ENCODE measurements around the gene PALLD.
A peak's percentile ranks its signal among the peaks of the same experiment; 100 is the strongest.

The PALLD gene

DNA sequence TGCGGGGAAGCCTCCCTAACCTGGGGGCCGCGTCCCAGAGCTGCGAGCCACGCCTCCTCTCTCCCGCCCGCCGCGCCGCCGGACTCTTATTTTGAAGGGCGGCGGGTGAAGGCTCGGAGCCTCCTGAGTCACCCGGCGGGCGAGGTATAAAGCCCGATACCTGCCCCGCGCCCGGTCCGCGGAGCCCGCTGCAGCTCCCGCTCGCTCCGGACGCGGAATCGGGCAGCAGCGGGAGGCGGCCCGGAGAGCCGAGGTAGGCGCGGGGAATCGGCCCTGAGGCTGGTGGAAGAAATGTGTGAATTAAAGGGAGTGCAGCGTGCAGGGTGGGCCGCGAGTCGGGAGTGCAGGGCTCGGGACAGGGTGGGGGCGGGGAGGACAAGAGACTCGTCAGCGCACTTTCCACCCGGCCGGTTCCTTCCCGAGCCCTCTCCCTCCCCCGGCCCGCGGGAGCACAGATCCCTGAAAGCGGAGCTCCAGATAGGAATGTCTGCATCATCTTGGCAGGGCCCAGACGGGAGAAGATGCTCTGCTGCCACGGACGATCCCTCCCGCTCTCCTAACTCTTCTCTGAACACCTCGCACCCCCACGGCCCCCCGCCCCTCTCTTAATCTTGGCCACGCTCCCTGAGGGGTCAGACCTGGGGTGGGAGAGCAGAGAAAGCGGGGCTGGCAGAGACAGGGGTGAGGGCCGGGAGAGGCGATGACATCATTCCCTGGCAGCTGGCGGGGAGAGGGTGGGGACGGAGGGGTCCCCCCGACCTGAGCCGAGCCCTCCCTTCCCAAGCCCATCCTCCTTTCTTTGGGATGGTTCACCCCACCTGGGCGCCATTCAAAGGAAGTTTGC lies 335.3 kb downstream of the PALLD start (continued):
- TF ChIP-seq ZFP69B (tag by site-specific recombination; IDR thresholded peaks at IDR 0.05) (no peak), ZFP41 (tag by site-specific recombination; IDR thresholded peaks at IDR 0.05; ENCODE audit: borderline replicate concordance) (no peak), ZNF175 (tag by site-specific recombination; IDR thresholded peaks at IDR 0.05) (no peak), ZNF311 (tag by site-specific recombination; IDR thresholded peaks at IDR 0.05; ENCODE audit: borderline replicate concordance) (no peak), ZSCAN16 (tag by site-specific recombination; IDR thresholded peaks at IDR 0.05) (no peak), ZNF169 (tag by site-specific recombination; IDR thresholded peaks at IDR 0.05) (no peak), ZNF596 (tag by site-specific recombination; IDR thresholded peaks at IDR 0.05) (no peak), ZNF837 (tag by site-specific recombination; IDR thresholded peaks at IDR 0.05) (no peak), TCF7L2 (IDR thresholded peaks at IDR 0.05; ENCODE audit: borderline replicate concordance, low read depth, low read length) (no peak), GLIS2 (tag by site-specific recombination; IDR thresholded peaks at IDR 0.05) (peak; percentile 62), ZNF544 (tag by site-specific recombination; IDR thresholded peaks at IDR 0.05) (no peak), KLF1 (tag by site-specific recombination; IDR thresholded peaks at IDR 0.05) (peak; percentile 49), ZNF521 (tag by site-specific recombination; IDR thresholded peaks at IDR 0.05) (no peak), ZNF768 (tag by site-specific recombination; IDR thresholded peaks at IDR 0.05) (no peak), TRIM28 (IDR thresholded peaks at IDR 0.05; ENCODE audit: borderline replicate concordance, low read length) (no peak), ZNF214 (tag by site-specific recombination; IDR thresholded peaks at IDR 0.05; ENCODE audit: borderline replicate concordance) (no peak), ZNF114 (tag by site-specific recombination; IDR thresholded peaks at IDR 0.05) (no peak), ZNF843 (tag by site-specific recombination; IDR thresholded peaks at IDR 0.05) (0 out of 2 replicates have a peak, but pooled peaks have one; percentile 8), PRDM1 (tag by site-specific recombination; IDR thresholded peaks at IDR 0.05) (no peak), FEZF1 (tag by site-specific recombination; IDR thresholded peaks at IDR 0.05) (no peak), ZNF560 (tag by site-specific recombination; IDR thresholded peaks at IDR 0.05; ENCODE audit: borderline replicate concordance) (no peak), ZNF610 (tag by site-specific recombination; IDR thresholded peaks at IDR 0.05; ENCODE audit: borderline replicate concordance) (no peak), ZBTB17 (tag by site-specific recombination; IDR thresholded peaks at IDR 0.05) (peak; percentile 78)
- TF ChIP-seq, protein P1, sequence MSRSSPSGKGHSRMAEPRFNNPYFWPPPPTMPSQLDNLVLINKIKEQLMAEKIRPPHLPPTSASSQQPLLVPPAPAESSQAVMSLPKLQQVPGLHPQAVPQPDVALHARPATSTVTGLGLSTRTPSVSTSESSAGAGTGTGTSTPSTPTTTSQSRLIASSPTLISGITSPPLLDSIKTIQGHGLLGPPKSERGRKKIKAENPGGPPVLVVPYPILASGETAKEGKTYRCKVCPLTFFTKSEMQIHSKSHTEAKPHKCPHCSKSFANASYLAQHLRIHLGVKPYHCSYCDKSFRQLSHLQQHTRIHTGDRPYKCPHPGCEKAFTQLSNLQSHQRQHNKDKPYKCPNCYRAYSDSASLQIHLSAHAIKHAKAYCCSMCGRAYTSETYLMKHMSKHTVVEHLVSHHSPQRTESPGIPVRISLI (tag by site-specific recombination; IDR thresholded peaks at IDR 0.05): no peak
- TF ChIP-seq, protein P2, sequence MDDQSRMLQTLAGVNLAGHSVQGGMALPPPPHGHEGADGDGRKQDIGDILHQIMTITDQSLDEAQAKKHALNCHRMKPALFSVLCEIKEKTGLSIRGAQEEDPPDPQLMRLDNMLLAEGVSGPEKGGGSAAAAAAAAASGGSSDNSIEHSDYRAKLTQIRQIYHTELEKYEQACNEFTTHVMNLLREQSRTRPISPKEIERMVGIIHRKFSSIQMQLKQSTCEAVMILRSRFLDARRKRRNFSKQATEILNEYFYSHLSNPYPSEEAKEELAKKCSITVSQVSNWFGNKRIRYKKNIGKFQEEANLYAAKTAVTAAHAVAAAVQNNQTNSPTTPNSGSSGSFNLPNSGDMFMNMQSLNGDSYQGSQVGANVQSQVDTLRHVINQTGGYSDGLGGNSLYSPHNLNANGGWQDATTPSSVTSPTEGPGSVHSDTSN (CRISPR knock-in tag; IDR thresholded peaks at IDR 0.05): no peak
- TF ChIP-seq, protein P3, sequence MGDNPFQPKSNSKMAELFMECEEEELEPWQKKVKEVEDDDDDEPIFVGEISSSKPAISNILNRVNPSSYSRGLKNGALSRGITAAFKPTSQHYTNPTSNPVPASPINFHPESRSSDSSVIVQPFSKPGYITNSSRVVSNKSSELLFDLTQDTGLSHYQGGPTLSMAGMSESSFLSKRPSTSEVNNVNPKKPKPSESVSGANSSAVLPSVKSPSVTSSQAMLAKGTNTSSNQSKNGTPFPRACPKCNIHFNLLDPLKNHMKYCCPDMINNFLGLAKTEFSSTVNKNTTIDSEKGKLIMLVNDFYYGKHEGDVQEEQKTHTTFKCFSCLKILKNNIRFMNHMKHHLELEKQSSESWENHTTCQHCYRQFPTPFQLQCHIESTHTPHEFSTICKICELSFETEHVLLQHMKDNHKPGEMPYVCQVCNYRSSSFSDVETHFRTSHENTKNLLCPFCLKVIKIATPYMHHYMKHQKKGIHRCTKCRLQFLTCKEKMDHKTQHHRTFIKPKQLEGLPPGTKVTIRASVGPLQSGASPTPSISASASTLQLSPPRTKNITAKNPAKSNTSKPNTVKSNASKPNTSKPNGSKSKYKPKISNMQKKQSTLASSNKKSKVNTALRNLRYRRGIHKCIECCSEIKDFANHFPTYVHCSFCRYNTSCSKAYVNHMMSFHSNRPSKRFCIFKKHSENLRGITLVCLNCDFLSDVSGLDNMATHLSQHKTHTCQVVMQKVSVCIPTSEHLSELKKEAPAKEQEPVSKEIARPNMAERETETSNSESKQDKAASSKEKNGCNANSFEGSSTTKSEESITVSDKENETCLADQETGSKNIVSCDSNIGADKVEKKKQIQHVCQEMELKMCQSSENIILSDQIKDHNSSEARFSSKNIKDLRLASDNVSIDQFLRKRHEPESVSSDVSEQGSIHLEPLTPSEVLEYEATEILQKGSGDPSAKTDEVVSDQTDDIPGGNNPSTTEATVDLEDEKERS (tag by site-specific recombination; IDR thresholded peaks at IDR 0.05): no peak
- TF ChIP-seq, protein P4, sequence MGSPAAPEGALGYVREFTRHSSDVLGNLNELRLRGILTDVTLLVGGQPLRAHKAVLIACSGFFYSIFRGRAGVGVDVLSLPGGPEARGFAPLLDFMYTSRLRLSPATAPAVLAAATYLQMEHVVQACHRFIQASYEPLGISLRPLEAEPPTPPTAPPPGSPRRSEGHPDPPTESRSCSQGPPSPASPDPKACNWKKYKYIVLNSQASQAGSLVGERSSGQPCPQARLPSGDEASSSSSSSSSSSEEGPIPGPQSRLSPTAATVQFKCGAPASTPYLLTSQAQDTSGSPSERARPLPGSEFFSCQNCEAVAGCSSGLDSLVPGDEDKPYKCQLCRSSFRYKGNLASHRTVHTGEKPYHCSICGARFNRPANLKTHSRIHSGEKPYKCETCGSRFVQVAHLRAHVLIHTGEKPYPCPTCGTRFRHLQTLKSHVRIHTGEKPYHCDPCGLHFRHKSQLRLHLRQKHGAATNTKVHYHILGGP (tag by site-specific recombination; IDR thresholded peaks at IDR 0.05): no peak
- TF ChIP-seq, protein P5, sequence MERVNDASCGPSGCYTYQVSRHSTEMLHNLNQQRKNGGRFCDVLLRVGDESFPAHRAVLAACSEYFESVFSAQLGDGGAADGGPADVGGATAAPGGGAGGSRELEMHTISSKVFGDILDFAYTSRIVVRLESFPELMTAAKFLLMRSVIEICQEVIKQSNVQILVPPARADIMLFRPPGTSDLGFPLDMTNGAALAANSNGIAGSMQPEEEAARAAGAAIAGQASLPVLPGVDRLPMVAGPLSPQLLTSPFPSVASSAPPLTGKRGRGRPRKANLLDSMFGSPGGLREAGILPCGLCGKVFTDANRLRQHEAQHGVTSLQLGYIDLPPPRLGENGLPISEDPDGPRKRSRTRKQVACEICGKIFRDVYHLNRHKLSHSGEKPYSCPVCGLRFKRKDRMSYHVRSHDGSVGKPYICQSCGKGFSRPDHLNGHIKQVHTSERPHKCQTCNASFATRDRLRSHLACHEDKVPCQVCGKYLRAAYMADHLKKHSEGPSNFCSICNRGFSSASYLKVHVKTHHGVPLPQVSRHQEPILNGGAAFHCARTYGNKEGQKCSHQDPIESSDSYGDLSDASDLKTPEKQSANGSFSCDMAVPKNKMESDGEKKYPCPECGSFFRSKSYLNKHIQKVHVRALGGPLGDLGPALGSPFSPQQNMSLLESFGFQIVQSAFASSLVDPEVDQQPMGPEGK (tag by site-specific recombination; IDR thresholded peaks at IDR 0.05): peak; percentile 87
- TF ChIP-seq, protein P6, sequence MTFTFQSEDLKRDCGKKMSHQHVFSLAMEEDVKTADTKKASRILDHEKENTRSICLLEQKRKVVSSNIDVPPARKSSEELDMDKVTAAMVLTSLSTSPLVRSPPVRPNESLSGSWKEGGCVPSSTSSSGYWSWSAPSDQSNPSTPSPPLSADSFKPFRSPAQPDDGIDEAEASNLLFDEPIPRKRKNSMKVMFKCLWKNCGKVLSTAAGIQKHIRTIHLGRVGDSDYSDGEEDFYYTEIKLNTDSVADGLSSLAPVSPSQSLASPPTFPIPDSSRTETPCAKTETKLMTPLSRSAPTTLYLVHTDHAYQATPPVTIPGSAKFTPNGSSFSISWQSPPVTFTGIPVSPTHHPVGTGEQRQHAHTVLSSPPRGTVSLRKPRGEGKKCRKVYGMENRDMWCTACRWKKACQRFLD (tag by site-specific recombination; IDR thresholded peaks at IDR 0.05): no peak
- TF ChIP-seq, protein P7, sequence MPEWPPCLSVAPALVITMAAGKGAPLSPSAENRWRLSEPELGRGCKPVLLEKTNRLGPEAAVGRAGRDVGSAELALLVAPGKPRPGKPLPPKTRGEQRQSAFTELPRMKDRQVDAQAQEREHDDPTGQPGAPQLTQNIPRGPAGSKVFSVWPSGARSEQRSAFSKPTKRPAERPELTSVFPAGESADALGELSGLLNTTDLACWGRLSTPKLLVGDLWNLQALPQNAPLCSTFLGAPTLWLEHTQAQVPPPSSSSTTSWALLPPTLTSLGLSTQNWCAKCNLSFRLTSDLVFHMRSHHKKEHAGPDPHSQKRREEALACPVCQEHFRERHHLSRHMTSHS (tag by site-specific recombination; IDR thresholded peaks at IDR 0.05): no peak

All from HEK293 (cell line).